ENCODE results near the gene KCNJ11.
"Not testable (repeated sequence)": the region's sequence is repeated elsewhere in the genome, so short reads cannot be mapped to it uniquely, and the experiment has no call there.

KCNJ11 gene

DNA sequence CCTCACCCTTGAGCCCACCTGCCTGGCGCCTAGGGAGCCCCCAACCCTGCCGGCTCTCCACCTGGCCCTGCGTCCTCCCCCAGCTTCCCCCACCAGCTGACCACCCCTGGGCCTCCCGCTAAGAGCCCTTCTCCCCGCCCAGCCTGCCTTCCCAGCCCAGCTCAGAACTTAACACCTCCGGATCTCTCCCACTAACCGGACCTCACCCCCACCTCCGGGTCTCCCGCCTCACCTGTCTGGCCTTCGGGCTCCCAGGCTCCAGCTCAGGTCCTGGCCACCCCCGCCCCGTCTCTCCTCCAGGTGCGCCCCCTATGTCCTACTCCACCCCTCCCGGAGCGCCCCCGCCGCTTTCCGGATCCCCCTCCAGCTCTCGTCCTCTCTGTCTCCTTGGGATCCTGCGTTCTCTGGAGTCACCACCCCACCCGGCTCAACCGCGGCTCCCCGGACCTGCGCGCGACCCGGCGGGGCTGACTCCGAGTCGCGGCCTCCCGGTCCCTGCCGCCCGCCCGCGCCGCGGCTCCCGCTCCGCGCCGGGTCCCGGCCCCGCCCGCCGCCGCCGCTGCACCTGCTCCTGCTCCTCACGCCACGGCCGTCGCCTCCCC, at the start of gene KCNJ11:
TSS of gene KCNJ11 (minus strand) at position 51 of the 602 bp plus-strand sequence. CDS start 568 bp downstream, outside the sequence.
- DNase-seq: no peak

DNA sequence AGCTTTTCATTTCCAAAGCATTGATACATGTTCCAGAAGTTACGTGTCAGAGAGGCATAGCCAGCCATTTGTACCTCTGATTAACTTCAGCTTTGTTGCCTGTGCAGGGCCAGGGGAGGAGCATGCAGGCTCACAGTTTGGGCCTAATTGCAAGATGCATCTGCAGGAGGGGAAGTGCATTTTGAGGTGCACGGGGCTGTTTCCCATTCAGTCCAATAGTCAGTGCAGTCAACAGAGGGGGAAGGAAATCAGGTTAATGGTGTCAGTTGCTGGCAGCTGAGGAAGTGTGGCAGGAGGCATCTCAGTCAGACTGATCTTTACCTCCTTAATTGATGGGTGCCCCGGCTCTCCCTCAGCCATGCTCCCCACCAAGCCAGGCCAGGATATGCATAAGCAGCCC, 48.9 kb upstream of the KCNJ11 start:
- DNase-seq: no peak

- DNase-seq: no peak
Observed at GRCh38 chr11:17434108-17434507, 45.6 kb upstream of the KCNJ11 start.

GRCh38 chr11:17432002-17432401, 43.5 kb upstream of the KCNJ11 start:
- DNase-seq: no peak

DNA sequence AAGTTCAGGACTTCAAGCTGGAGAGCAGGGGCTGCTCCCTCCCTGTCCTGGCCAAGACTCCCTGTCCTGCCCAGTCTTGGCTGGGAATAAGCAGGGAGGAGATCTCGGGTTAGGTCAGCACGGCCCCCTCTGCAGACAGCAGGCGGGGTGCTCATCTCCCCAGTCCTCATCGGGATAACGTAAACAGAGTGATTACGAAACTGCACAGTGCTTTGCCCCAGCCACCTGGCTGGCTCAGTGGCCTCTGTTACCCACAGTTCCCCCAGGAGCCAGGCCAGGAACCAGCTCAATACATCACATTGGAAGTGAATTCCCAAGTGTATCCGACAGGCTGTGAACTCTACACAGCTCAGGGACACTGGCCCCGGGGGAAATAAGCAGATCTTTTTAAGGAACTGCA, 42.7 kb upstream of the KCNJ11 start:
- DNase-seq: no peak

DNA sequence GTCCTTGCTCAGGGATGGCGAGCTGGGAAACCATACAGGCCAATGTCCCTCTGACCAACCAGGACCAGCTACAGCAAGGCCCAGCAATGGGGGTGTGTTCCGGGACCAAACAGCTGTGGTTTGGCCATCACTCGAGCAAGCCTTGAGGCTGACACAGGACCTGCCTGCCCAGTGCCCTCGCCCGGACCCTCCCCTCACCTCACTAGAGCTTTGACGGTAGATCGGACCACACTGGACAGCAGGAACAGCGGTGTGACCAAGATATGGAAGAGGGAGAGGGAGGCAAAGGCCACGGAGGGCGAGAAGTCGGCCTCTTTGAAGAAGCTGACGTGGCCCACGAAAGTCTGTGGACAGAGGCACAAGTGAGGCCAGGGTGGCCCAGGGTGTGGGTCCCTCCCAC, 42.2 kb upstream of the KCNJ11 start:
- DNase-seq: no peak

GRCh38 chr11:17428925-17429324, 40.5 kb upstream of the KCNJ11 start:
- no peak for DNase-seq

DNA sequence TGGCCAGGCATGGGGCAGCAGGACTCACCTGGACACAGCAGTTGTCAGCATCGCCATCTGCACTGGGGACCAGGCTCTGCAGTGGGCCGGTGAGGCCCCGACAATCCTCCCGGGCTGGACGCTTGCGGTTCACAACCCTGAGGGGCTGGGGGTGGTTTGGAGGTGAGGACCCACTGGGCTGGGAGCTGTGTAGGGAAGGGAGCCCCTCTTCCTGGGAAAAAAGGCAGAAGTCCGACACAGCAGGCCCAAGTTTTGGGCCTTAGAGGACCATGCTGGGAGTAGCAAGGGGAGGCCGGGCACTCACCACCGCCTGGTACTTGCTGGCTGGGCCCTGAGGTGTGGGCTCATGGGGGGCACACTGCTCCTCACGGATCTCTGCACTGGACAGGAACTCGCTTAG, 39.8 kb upstream of the KCNJ11 start:
- DNase-seq: no peak

GRCh38 chr11:17426233-17426632, 37.8 kb upstream of the KCNJ11 start:
- not testable (repeated sequence) for DNase-seq

DNA sequence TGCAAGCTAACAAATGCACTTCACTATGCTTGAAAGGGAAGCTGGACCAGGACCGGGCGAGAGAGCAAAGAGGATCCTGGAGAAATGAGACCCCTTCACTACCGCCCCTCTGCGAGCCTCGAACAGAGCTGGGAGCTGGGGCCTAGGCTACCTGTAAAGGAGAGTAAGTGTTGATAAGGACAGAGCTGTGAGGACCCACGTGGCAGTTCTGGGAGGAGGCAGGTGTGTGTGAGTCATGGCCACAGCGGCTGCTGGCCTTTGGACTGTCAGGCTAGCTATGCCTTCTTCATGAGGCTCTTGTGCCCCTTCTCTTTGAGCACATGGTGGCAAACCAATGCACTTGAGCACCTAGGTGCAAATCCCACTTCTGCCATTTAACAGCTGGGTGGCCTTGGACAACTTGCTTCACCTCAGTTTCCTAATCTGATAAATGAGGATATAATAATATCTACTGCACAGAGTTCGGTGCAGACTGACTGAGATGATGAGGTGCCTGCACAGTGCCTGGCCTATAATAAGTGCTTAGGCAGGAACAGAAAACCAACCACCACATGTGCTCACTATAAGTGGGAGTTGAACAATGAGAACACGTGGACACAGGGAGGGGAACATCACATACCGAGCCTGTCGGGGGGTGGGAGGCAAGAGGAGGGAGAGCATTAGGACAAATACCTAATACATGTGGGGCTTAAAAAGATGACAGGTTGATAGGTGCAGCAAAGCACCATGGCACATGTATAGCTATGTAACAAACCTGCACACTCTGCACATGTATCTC, 35.3 kb upstream of the KCNJ11 start:
- DNase-seq: no peak

GRCh38 chr11:17421781-17422180, 33.3 kb upstream of the KCNJ11 start:
- DNase-seq: no peak

DNA sequence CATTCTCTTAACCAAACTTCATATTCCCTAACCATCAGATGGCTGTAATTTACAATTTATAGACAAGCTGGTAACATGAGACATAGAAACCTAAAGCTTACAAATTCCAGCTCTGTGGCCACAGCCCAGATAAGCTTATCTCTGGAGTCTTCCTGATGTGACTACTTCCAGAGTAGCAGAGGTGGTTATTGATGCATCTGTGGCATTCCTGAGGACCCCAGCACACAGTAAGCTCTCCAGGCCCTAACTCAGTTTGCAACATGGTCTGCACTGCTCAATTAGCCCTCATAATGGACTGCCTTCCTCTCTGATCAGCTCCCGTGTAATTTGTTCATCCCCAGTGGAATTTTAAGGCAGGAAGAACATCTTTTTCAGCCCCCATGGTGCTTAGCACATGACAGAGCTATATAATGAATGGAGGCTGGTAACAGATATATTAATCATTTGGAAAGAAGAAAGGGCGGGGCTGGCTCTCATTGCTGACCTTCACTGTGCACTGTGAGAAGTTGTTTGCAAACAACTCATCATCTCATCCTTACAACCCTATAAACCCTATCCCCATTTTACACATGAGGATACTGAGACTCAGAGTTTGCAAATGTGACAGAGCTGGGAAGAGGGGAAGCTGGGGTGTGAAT, 30.1 kb upstream of the KCNJ11 start:
- no peak for DNase-seq

DNA sequence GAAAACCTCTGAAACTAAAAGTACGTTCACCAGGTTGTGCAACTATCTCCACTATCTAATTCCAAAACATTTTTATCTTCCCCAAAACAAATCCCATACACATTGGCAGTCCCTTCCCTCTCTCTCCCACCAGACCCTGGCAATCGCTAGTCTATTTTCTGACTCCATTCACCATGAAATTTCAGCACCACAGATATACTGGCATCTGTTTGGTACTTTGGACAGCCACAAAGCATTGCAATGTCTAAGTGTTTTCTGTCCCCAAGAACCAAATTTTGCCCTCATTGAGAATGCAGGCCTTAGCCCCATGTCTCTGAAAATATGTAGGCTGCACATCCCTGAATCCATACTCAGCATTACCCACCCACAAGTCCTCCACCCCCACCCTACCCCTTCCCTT, 28.0 kb upstream of the KCNJ11 start:
- no peak for DNase-seq

- no peak for DNase-seq
Observed at GRCh38 chr11:17415523-17416104, 27.2 kb upstream of the KCNJ11 start.

DNA sequence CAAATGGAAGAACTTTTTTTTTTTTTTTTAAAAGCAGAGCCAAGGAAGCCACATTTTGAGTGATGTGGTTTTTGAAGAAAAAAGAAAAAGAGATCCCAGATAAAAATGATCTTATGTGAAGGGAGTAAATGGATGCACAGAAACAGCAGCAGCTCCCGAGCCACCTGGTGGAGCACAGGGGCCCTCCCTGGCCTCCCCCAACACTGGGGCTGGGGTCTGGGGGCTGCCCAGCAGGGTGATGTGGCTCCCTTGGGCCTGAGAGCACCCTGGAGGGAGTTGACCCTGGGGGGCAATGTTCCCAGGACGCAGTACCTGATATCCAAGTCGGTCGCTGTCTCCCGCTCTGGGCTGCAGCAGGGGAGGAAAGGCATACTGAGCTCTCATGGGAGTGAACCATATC, 26.5 kb upstream of the KCNJ11 start:
- no peak for DNase-seq

DNA sequence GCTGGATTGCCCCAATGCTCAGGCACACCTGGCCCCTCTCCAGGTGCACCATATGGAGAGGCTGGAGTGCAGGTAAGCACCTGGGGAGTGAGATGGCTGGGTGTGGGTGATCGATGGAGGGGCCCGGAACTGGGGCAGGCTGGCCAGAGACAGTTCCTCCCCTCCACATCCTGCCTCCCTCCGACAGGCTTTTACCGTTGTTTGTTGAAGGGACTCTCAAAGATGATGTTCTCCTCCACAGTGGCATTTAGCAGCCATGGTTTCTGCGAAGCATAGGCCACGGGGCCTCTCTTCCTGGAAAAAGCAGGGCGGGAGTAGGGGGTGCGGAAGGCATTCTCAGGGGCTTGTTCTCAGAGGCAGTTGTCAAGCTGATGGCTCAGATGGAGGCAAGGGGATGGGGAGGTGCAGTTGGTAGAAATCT, 25.9 kb upstream of the KCNJ11 start:
- DNase-seq: no peak

DNA sequence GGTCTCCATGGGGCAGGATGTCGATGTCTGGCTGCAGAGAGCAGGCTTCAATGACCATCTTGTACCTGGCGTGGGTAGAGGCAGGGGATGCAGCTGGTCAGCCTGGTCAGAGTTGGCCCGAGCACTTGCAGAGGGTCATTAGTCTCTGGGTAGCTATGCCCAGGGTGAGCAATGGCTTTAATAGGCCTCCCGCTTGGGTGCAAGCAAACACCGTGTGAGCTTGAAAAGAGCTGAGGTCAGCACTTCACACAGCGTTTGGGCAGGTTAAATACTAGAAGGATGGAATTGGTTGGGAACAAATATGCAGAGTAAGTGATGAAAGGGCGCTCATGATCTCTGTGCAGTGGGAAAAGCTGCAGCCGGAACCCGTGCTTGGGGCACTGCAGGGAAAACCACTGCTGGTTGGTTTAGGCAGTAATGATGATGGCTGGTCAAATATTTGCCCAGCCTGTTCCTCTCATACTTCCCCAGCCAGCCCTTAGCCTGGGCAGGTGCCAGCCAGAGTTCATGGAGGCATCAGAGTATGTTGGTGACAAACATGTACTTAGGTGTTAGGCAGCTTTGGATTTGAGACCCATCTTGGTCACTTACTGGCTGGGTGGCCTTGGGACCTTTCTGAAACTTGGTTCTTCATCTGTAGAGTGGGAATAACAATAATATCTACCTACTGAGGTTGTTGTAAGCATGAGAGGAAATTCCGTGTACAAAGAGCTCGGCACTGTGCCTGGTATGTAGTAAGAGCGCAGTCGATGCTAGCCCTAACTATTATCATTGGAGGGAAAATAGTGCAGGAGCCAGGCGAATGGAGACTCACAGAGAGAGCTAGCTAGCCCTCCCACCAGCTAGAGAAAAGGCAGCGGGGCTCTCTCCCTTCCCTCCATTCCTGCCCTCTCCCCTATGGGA, 25.2 kb upstream of the KCNJ11 start:
- no peak for DNase-seq

DNA sequence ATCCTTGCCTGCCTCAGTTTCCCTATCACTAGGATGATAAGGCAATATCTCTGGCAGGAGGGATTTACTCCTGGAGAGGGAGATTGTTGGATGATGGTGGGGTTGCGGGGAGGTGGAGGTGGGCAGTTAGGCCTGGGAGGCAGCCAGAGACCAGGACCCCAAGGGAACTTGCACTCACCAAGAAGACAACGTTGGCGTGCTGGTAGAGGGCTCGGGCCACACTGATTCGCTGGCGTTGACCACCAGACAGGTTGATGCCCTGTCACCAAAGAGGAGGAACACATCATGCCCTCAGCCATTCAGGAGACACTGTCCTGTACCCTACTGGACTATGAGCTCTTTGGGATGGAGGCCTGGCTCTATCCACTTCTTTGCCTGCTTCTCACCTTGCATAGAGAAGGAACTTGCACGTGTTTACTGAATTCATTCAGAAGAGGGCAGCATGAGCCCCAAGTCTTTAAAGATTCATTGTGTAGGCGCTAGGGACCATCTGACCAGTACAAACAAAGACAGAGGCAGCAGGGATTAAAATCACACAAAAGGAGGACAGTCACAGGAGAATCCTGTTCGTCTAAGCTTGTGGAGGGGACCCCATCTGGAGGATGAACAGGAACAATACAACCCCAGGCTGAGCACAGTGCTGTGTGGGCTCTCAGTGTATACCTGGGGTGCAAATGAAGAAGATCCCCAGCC, 24.2 kb upstream of the KCNJ11 start:
- no peak for DNase-seq

DNA sequence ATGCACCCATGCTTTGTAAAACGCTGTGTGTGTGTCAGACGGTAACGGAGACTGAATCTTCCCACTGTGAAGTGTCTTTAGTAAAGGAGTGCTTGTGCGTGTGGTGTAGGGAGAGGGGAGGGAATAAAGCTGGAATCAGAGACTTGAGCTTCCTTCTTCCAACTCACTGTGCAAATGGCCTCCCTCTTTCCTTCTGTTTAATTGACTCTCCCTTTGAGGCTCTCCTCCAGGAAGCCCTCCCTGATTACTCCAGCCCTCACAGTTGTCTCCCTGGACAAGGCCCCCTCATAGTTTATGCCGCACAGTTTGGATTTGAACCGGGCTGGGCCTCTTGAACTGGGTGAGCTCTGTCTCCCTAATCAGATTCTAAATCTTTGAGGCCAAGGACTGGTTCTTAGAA, 23.0 kb upstream of the KCNJ11 start:
- DNase-seq: no peak

DNA sequence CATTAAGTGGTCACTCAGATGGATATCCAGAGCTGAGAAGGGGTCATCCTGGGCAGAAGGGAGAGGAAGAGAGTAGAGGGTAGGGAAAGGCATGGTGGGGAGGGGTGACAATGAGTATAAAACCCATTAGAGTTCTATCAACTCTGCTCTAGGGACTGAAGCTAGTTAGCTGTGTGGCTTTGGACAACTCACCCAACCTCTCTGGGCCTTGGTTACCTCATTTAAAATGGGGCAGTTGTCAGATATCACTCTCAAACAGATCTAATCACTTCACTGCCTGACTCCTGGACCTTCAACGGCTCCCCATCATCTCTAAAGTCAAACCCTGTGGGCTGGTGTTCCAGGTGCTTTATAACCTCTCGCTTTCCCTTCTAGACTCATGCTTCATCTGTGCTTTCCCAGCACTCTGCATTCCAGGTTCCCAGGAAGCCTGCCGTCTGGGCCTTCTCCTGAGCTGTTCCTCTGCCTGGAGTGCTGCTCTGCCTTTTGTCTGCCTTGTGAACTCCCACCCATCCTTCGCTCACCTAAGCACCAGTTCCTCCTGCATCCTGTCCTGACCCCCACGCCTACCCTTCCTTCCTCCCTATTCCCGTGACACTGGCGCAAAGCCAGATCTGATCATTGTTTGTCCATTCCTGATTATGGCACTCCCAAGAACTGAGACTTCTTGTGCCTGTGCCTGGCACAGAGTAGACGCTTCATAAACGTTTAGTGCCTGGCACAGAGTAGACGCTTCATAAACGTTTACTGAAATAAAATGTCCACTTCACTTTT, 22.3 kb upstream of the KCNJ11 start:
- no peak for DNase-seq

DNA sequence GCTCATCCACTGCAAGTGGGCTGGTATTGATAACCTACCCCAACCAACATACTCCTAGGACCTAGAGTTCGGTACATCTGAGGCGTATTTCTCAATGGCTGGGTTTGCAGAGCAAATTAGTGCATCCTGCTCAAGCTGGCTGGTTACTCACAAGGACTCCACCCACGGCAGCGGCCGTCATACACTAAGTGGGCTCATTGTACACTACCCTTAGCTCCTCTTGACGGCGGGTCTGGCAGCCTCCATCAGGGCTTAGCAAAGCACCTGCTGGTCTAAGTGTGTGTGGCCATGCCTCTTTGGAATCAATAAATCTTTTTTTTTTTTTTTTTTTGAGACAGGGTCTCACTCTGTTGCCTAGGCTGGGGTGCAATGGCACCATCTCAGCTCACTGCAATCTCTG, 20.2 kb upstream of the KCNJ11 start:
- no peak for DNase-seq
